ENCODE measurements around the gene LRRTM4. TPM values are rescaled to one million over a fixed set of nuclear protein-coding genes. Genes with fewer than 3 reads are reported as not detected.

Gene LRRTM4
- total and polyA plus RNA-seq, 2 experiments from 2014 or later = 0.44 to 6.5 TPM

DNA sequence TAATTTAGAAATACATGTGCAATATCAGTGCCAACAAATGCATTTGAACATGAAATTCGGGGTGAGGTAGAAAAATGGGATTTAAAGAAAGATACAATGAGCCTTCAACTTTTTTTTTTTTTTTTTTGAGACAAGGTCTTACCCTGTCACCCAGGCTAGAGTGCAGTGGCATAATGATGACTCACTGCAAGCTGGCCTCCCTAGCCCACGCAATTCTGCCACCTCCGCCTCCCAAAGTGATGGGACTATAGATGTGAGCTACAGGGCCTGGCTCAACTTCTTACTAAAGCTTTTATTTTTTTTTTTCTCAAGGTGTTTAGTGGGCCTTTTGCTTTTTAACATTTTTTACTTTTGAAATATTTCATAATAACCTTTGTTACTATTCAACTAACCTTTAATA, 365.6 kb downstream of the LRRTM4 start:
- H3K27ac ChIP-seq = no peak overlapping the region
- no peak for DNase-seq (ENCODE audit: low spot score)
- no peaks in the 10 kb centered on the region for H3K9me2 ChIP-seq (replicated peaks; ENCODE audit: insufficient read depth)
- no peaks in the 10 kb centered on the region for H3K9me3 ChIP-seq (ENCODE audit: low read depth)
- no peaks in the 10 kb centered on the region for H3K79me2 ChIP-seq
- no peaks in the 10 kb centered on the region for H4K20me1 ChIP-seq (ENCODE audit: insufficient read depth, poor library complexity, severe bottlenecking)
- no peak for TF ChIP-seq EZH2phosphoT487 (IDR thresholded peaks at IDR 0.05; ENCODE audit: low read depth, severe bottlenecking, unreplicated experiment)
- TF ChIP-seq, protein P1, sequence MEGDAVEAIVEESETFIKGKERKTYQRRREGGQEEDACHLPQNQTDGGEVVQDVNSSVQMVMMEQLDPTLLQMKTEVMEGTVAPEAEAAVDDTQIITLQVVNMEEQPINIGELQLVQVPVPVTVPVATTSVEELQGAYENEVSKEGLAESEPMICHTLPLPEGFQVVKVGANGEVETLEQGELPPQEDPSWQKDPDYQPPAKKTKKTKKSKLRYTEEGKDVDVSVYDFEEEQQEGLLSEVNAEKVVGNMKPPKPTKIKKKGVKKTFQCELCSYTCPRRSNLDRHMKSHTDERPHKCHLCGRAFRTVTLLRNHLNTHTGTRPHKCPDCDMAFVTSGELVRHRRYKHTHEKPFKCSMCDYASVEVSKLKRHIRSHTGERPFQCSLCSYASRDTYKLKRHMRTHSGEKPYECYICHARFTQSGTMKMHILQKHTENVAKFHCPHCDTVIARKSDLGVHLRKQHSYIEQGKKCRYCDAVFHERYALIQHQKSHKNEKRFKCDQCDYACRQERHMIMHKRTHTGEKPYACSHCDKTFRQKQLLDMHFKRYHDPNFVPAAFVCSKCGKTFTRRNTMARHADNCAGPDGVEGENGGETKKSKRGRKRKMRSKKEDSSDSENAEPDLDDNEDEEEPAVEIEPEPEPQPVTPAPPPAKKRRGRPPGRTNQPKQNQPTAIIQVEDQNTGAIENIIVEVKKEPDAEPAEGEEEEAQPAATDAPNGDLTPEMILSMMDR (IDR thresholded peaks at IDR 0.05; ENCODE audit: poor library complexity) = no peak
- no peak for TF ChIP-seq EZH2 (IDR thresholded peaks at IDR 0.05; ENCODE audit: borderline replicate concordance)
- H2AFZ ChIP-seq = no peak overlapping the region
- no peaks in the 10 kb centered on the region for H3K27me3 ChIP-seq
- H3K4me2 ChIP-seq = no peak overlapping the region
- H3K4me1 ChIP-seq (ENCODE audit: insufficient read depth) = no peaks in the 10 kb centered on the region
- no peak overlapping the region for H3K4me3 ChIP-seq
- H3K36me3 ChIP-seq (replicated peaks; ENCODE audit: insufficient read depth, low read depth) = no peaks in the 10 kb centered on the region
- 88% methylated on average over 3 of the region's 3 CpGs for WGBS (ENCODE audit: low lambda C conversion rate, missing lambda C conversion rate)

DNA sequence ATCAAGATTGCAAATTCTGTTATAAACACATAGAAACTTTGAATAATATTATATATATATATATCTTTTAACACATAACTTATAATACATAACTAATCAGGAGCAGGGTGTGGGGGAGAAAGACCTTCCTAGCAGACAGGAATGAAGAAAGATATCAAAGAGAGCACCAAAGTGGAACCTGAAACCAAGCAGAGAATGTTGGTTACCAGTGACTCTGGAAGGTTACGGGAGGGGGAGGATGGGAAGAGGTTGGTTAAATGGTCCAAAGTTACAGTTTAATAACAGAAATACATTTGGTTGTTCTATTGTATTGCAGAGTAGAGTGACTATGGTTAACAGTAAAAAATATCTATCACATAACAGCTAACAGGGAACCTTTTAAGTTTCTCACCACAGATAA, 366.7 kb downstream of the LRRTM4 start:
- no peaks in the 10 kb centered on the region for H3K4me1 ChIP-seq (ENCODE audit: insufficient read depth)
- 86% methylated on average over 1 of the region's 1 CpG for whole genome bisulfite sequencing (ENCODE audit: low lambda C conversion rate, missing lambda C conversion rate)
- no peak overlapping the region for H3K4me2 ChIP-seq
- H3K36me3 ChIP-seq (replicated peaks; ENCODE audit: insufficient read depth, low read depth) = no peaks in the 10 kb centered on the region
- no peak for DNase-seq (ENCODE audit: low spot score)
- H3K4me3 ChIP-seq = no peak overlapping the region
- no peaks in the 10 kb centered on the region for H3K9me2 ChIP-seq (replicated peaks; ENCODE audit: insufficient read depth)
- H2AFZ ChIP-seq = no peak overlapping the region
- H3K9me3 ChIP-seq (ENCODE audit: low read depth) = no peaks in the 10 kb centered on the region
- no peak overlapping the region for H3K27ac ChIP-seq
- no peaks in the 10 kb centered on the region for H3K79me2 ChIP-seq
- TF ChIP-seq EZH2 (IDR thresholded peaks at IDR 0.05; ENCODE audit: borderline replicate concordance) = no peak
- TF ChIP-seq, protein P1 (IDR thresholded peaks at IDR 0.05; ENCODE audit: poor library complexity) = no peak
- TF ChIP-seq EZH2phosphoT487 (IDR thresholded peaks at IDR 0.05; ENCODE audit: low read depth, severe bottlenecking, unreplicated experiment) = no peak
- H3K27me3 ChIP-seq = no peaks in the 10 kb centered on the region
- H4K20me1 ChIP-seq (ENCODE audit: insufficient read depth, poor library complexity, severe bottlenecking) = no peaks in the 10 kb centered on the region

DNA sequence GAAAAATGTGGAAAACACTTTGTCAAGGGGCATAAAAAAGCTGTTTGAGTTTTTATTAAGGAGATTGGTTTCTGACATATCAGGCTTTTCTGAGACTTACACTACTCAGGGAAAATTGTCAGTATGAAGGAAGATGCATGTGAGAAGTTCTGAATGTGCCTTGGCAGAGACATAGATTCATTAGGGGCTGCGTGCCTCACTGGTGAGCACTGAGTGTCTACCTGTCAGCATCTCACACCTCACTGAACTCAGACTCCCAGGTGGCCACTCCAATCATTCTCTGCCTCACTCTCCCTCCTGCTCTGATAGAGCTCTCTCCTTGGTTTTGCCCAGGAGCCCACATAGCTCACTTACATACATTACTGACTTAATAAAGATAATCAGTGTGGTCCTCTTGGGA, 372.6 kb downstream of the LRRTM4 start:
- H3K9me3 ChIP-seq (ENCODE audit: low read depth) = no peaks in the 10 kb centered on the region
- 93% methylated on average over 1 of the region's 1 CpG for WGBS (ENCODE audit: low lambda C conversion rate, missing lambda C conversion rate)
- no peaks in the 10 kb centered on the region for H3K79me2 ChIP-seq
- H3K36me3 ChIP-seq (replicated peaks; ENCODE audit: insufficient read depth, low read depth) = no peaks in the 10 kb centered on the region
- no peaks in the 10 kb centered on the region for H3K4me1 ChIP-seq (ENCODE audit: insufficient read depth)
- H3K4me3 ChIP-seq = no peak overlapping the region
- no peaks in the 10 kb centered on the region for H4K20me1 ChIP-seq (ENCODE audit: insufficient read depth, poor library complexity, severe bottlenecking)
- no peak overlapping the region for H3K27ac ChIP-seq
- H3K27me3 ChIP-seq = no peaks in the 10 kb centered on the region
- no peak overlapping the region for H2AFZ ChIP-seq
- no peaks in the 10 kb centered on the region for H3K9me2 ChIP-seq (replicated peaks; ENCODE audit: insufficient read depth)
- H3K4me2 ChIP-seq = no peak overlapping the region
- no peak for TF ChIP-seq EZH2 (IDR thresholded peaks at IDR 0.05; ENCODE audit: borderline replicate concordance)
- no peak for TF ChIP-seq EZH2phosphoT487 (IDR thresholded peaks at IDR 0.05; ENCODE audit: low read depth, severe bottlenecking, unreplicated experiment)
- TF ChIP-seq, protein P1 (IDR thresholded peaks at IDR 0.05; ENCODE audit: poor library complexity) = no peak
- no peak for DNase-seq (ENCODE audit: low spot score)

DNA sequence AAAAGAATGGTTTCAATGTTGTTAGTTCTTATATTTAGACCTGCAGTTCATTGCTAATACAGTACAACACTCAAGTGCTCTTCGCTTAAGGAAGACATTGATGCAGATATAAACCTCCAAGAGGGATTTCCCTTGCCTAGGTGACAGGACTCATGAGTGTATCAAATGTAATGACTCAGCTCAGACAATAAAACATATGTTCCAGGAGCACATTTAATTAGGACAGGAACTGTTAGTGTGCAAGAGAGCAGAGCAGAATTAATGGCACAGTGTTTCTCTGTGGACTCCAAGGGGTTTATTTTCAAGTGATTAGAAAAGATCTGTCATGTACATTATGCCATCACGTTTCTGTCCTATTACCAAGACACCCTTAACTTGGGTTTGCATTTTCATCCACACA, 375.0 kb downstream of the LRRTM4 start:
- H3K9me3 ChIP-seq (ENCODE audit: low read depth) = no peaks in the 10 kb centered on the region
- no peaks in the 10 kb centered on the region for H4K20me1 ChIP-seq (ENCODE audit: insufficient read depth, poor library complexity, severe bottlenecking)
- H3K27ac ChIP-seq = no peak overlapping the region
- H3K9me2 ChIP-seq (replicated peaks; ENCODE audit: insufficient read depth) = no peaks in the 10 kb centered on the region
- no peak for TF ChIP-seq EZH2 (IDR thresholded peaks at IDR 0.05; ENCODE audit: borderline replicate concordance)
- TF ChIP-seq, protein P1 (IDR thresholded peaks at IDR 0.05; ENCODE audit: poor library complexity) = no peak
- TF ChIP-seq EZH2phosphoT487 (IDR thresholded peaks at IDR 0.05; ENCODE audit: low read depth, severe bottlenecking, unreplicated experiment) = no peak
- no peaks in the 10 kb centered on the region for H3K4me1 ChIP-seq (ENCODE audit: insufficient read depth)
- no peaks in the 10 kb centered on the region for H3K79me2 ChIP-seq
- DNase-seq (ENCODE audit: low spot score) = no peak
- H3K27me3 ChIP-seq = no peaks in the 10 kb centered on the region
- WGBS (ENCODE audit: low lambda C conversion rate, missing lambda C conversion rate) = 90% methylated on average over 2 of the region's 2 CpGs
- H3K4me2 ChIP-seq = no peak overlapping the region
- H3K4me3 ChIP-seq = no peak overlapping the region
- no peak overlapping the region for H2AFZ ChIP-seq
- no peaks in the 10 kb centered on the region for H3K36me3 ChIP-seq (replicated peaks; ENCODE audit: insufficient read depth, low read depth)

All from hepatocyte (in vitro differentiated cells).